Fibroblast of mammary gland (primary cell): ENCODE measurements around the gene NFE2L1.

Experiments used
- DNase-seq: peaks from one replicate; pipeline ENCODE4 v3.0.0-alpha.2; 2010; ENCODE audit warnings: low read depth
- H3K4me3 ChIP-seq: 2 replicates; pipeline ENCODE4 v1.5.1; 2011; ENCODE audit warnings: low read depth, mild to moderate bottlenecking, low read length, moderate library complexity; ENCODE audit not compliant: control insufficient read depth
- CTCF ChIP-seq: conservative IDR thresholded peaks from 2 replicates; pipeline ENCODE4 v1.5.1; 2011; ENCODE audit warnings: low read depth, low read length, inconsistent platforms; ENCODE audit not compliant: control insufficient read depth, insufficient read depth

Gene NFE2L1

GRCh38 chr17:48037838-48038323, 10.3 kb upstream of the NFE2L1 start:
- no peak for DNase-seq
- no peak for TF ChIP-seq CTCF
- peak overlapping the region; percentile 34 for H3K4me3 ChIP-seq

GRCh38 chr17:48038687-48039086, 9.5 kb upstream of the NFE2L1 start:
- no peak for DNase-seq
- no peak overlapping the region for H3K4me3 ChIP-seq
- no peak for TF ChIP-seq CTCF

- peak; percentile 43 for DNase-seq
- H3K4me3 ChIP-seq = no peak overlapping the region
- no peak for TF ChIP-seq CTCF
These were observed 5.0 kb upstream of the NFE2L1 start for GRCh38 chr17:48043176-48043575.

- TF ChIP-seq CTCF = no peak
- no peak for DNase-seq
- H3K4me3 ChIP-seq = no peak overlapping the region
These were observed 3.3 kb upstream of the NFE2L1 start for GRCh38 chr17:48044851-48045250.

DNA sequence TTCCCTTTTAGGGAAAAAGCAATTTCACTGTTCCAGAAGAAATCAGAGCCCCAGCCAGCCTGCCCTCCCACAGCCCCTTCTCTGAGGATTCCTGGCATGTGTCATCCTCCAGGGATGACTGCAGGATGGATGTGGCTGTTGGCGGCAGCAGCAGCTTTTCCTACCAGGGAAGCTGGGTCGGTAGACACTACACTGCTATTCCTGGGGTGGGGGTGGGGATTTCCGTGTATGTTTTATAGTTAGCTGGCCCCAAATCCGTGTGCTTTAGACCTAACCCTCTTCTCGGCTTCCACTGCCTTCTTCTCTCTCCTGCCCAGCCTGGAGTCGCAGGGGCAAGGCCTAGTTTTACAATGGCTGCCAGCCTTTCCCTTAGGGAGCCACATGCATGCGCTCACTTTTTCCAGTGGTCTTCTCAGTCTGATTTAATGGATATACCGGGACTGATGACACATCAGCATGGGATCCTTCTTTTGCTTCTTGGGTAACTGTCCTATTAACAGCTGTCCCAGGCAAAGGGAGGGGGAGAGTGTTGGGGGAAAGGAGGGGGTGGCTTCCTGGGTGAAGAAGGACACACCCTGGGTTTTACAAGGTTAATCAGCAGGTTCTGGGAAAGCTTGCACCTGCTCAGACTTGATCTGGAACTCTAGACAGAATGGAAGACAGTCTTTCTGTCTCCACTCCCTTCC, 2.7 kb upstream of the NFE2L1 start:
- no peak overlapping the region for H3K4me3 ChIP-seq
- peak; percentile 80 for DNase-seq
- TF ChIP-seq CTCF = no peak

DNA sequence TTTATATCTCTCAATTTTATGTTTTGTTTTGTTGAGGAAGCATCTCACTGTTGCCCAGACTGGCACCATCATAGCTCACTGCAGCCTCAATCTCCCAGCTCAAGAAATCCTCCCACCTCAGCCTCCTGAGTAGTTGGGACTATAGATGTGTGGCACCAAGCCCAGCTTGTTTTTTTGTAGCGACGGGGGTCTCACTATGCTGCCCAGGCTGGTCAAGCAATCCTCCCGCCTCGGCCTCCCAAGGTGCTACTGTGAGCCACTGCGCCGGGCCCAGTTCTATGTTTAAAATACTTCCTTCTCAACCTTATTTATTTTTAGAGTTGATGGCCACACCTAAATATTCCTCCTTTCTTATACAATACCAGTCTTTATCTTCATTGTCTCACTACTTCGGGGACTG, 1.9 kb upstream of the NFE2L1 start:
- no peak for DNase-seq
- no peak for TF ChIP-seq CTCF
- H3K4me3 ChIP-seq = no peak overlapping the region

DNA sequence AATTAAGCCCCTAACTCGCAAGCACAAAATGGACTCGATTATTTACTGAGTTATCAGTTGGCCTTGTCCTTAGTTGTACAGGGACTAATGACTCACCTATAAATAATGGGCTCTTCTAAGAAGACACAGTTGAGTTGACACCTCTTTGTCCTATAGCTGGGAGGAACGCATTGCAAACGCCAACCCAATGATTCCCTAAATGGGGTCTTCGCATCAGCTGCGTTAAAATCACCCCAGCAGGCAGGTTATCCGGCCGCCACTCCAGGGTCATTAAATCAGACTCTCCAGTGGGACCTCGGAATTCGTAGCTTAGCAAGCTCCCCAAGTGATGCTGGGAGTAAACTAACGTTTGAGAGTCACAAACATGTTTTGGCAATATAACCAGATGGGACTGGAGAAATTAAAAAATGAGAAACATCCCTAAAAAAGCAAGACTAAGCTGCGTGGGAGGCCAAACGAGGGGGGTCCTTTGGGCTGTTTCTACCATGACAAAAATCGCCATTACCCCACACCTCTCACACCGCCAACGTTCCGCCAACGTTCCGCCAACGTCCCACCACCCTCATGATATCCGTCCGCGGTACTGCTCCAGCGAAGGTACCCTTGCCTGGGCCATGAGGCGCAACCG, 932 bp upstream of the NFE2L1 start:
- no peak for TF ChIP-seq CTCF

More for the DNA sequence above, 932 bp upstream of the NFE2L1 start:
- peak overlapping the region; percentile 80 for H3K4me3 ChIP-seq
- peak; percentile 25 for DNase-seq
